GM18873 (cell line): ENCODE measurements around the gene ZNF284.
A peak's percentile ranks its signal among the peaks of the same experiment; 100 is the strongest.

Source experiments
- ATAC-seq: cut with Tn5 transposase; IDR thresholded peaks from one replicate; pipeline ENCODE4 v1.9.1; 2021; ENCODE audit warnings: mild to moderate bottlenecking, moderate library complexity, moderate number of reproducible peaks; ENCODE audit not compliant: unreplicated experiment, low FRiP score

ZNF284 gene

GRCh38 chr19:44071824-44072542 lies at the start of gene ZNF284:
TSS of gene ZNF284 (plus strand) at chr19:44072159. CDS start at chr19:44076390, 4,231 bp downstream.
- ATAC-seq: peak; percentile 74

GRCh38 chr19:44024900-44025216 lies 47.1 kb upstream of the ZNF284 start:
- no peak for ATAC-seq

- ATAC-seq: no peak
Observed at GRCh38 chr19:44025217-44025936, 46.6 kb upstream of the ZNF284 start, which contains the start of gene ZNF222. TSS of gene ZNF222 (plus strand) at chr19:44025379. CDS start at chr19:44025437, 58 bp downstream.

- no peak for ATAC-seq
Observed at GRCh38 chr19:44026622-44027021, 45.3 kb upstream of the ZNF284 start.

GRCh38 chr19:44032001-44032610 lies 39.9 kb upstream of the ZNF284 start:
- ATAC-seq: no peak

GRCh38 chr19:44042147-44042546 lies 29.8 kb upstream of the ZNF284 start:
- ATAC-seq: no peak

GRCh38 chr19:44050740-44051649 lies 21.0 kb upstream of the ZNF284 start:
- no peak for ATAC-seq

DNA sequence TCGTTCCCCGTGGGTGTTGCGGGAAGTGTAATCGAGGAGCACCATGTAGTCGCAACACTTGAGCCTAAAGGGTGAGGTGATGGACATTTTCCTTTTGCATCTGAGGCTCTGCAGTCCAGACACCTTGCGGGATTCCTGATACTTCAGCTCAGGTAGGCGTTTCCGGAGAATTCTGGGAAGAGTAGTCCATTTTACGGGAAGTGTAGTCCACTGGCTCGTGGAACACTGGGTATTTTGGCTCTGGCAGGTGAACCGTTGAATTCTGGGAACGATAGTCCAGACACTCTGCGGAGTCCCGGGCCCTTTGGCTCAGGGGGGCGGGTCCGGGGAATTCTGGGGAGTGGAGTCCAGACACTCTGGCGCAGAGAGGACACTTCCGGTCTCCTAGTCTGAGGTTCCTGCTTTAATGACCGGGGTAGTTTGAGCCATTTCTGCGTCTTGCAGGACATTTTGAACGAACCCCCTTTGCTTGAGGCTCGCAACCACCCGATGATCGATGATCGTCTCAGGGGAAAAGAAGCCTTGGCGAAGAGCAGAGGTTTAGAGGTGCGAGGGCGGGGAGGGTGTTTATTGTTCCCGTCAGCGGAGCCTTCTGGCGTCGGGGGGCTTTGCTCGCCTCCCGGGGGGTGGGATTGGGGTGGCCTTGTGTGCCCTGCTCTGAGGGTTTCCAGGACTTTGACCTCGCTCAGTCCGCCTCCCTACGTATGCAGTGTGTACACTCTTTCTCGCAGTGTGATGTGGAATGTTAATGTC lies 20.1 kb upstream of the ZNF284 start, which contains the start of gene ZNF223:
ZNF223 (plus strand) TSS at position 387 of the 753 bp plus-strand sequence. CDS start 3,141 bp downstream, outside the sequence.
- ATAC-seq: no peak

DNA sequence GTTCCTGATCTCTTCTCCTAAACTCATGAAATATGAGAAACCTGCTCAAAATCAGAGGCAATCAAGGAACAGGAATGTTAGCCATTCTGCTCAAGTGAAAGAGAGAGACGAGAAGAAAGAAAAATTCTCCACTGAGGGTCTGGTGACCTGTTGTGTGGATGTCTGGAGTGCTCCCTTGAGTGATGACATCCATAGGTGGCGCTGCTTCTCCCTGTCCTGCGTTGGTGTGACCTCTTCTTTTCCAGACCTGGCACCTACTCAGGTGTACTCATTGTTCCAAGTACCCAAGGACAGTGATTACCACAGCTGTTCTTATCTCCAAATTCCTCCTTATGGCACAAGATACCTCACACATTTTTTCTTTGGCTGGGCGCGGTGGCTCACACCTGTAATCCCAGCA lies 16.1 kb upstream of the ZNF284 start:
- ATAC-seq: no peak

DNA sequence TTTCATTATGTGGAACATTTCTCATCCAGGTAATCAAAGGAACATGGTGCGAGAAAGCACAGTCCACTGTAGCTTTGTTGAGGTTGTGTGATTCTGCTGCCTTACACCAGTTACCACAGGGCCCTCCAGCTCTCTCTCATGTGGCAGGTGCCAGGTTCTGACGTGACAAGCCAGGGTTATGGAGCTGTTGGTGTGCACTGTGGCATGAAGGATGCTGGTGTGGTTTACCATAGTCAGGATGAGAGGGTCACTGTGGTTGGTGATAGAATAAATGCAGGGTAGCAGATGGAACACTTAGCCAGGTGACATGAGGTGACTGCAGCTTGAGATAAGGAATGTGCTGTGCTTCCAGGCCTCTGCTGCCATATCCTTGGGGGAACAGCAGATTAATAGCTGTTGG lies 12.7 kb upstream of the ZNF284 start:
- no peak for ATAC-seq

DNA sequence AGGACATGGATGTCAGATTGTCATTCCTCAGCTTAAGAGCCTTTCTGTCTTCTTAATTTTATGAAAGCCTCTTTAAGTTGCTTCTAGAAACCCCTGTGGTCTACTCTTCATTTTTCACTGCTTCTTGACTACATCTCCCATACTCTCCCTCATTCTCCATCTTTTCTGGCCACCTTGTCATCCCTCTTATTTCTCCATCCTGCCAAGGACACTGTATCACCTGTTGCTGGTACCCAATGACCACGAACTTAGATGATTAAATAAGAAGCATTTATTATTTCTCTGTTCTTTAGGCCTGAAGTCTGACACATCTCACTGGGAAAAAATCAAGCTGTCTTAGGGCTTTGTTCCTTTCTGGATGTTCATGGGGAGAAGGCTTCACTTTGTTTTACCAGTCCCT lies 10.9 kb upstream of the ZNF284 start:
- no peak for ATAC-seq

DNA sequence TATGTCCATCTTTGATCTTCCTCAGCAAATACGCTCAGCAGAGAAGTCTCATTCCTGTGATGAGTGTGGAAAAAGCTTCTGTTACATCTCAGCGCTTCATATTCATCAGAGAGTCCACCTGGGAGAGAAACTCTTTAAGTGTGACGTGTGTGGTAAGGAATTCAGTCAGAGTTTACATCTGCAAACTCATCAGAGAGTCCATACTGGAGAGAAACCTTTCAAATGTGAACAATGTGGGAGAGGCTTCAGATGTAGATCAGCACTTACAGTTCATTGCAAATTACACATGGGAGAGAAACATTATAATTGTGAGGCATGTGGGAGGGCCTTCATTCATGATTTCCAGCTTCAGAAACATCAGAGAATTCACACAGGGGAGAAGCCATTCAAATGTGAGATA lies 5.7 kb upstream of the ZNF284 start:
- ATAC-seq: no peak

GRCh38 chr19:44069415-44069814 lies 2.5 kb upstream of the ZNF284 start:
- no peak for ATAC-seq

DNA sequence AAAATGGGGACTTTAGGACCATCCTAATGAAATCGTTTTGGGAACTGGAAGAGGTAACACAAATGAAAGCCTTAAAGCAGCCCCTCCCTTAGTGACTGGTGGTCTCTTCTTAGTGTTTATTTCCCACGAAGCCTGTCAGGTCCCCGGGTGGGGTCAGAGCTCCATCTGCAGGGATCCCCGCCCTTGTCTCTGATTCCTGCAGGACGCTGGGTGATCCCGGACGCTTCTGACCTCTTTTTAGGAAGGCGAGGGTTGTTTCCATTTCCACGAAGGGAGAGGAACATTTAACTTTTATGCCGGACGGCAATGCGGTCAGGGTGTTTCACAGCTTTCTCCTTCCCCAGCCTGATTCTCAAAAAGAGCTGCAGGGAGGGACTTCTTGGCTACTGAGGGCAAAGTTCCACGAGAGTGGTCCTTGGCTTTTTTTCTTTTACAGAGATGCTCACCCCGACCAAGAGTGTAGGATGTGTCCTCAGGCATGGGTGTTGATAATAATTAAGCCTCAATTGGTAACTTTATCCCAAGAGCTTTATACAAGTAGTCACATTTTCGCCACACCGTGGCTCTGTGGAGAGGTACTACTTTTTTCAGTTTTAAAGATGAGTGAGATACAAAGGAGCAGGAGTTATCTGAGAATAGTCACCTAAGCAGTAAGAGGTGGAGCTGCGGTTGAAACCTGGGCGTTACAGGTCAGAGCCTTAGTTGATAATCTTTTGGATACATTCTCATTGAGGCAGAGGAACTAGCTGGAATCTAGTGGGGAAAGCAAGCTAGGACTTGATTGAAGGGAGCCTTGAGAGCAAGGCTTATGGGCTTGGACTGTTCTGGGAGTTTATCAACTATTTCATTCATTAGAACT lies 813 bp downstream of the ZNF284 start:
- ATAC-seq: no peak

GRCh38 chr19:44076325-44076724 lies 4.4 kb downstream of the ZNF284 start:
- no peak for ATAC-seq

- no peak for ATAC-seq
Observed at GRCh38 chr19:44092108-44092507, 20.1 kb downstream of the ZNF284 start.

DNA sequence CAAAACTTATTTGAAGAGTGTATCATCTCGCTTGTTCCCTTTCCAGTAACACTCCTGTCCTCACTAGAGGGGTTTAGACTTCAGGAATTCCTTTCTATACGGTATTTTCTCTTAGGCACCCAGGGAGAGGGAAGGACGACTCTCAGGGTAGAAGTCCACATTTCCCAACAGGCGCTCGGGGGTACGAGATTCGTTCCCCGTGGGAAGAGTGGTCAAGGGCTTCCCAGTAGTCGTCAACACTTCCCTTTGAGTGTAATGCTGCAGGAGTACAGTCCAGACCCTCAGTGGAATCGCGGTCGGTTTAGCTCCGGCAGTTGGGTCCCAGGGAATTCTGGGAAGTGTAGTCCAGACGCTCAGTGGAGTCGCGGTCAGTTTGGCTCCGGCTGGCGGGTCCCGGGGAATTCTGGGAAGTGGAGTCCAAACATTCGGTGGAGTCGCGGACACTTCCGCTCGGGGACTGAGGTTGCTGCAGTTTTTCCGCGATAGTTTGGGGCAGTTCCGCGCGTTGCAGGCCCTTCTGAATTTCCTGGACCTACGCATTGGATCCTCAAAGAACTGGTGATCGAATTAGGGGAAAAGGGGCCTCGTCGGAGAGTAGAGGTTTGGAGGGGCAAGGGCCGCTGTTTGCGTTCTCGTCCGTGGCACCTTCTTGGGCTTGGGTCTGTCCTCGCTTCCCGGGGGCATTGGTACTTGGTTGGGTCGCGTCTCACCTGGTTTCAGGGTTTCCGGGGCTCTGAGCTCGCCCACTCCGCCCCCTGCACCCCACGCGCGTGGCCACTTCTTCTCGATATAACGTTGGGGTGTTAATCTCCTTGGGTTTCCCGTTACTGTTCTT lies 22.2 kb downstream of the ZNF284 start, which contains the start of gene ZNF224:
ZNF224 (plus strand) TSS at position 431 of the 835 bp plus-strand sequence. CDS start 3,513 bp downstream, outside the sequence.
- ATAC-seq: peak; percentile 67

DNA sequence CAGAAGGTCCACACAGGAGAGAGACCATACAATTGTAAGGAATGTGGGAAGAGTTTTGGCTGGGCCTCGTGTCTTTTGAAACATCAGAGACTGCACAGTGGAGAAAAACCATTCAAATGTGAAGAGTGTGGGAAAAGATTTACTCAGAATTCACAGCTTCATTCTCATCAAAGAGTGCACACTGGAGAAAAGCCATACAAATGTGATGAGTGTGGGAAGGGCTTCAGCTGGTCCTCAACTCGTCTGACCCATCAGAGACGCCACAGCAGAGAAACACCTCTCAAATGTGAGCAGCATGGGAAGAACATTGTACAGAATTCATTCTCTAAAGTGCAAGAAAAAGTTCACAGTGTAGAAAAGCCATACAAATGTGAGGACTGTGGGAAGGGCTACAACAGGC lies 35.8 kb downstream of the ZNF284 start:
- ATAC-seq: no peak
